Endothelial cell of umbilical vein (primary cell): ENCODE data around the gene CLCN6.

Experiments
- CTCF ChIP-seq, 2 donors: IDR thresholded peaks; 1 replicate in 1 of 2; 2 replicates in 1 of 2; pipeline ENCODE4 v1.5.1; 2011; ENCODE audit warnings: low read length in 2 of 2, mild to moderate bottlenecking in 2 of 2, moderate library complexity in 2 of 2, control low read depth in 1 of 2, inconsistent platforms in 1 of 2, low read depth in 1 of 2; ENCODE audit not compliant: insufficient read depth in 1 of 2; ENCODE audit errors: extremely low read depth in 1 of 2
- EZH2 ChIP-seq: IDR thresholded peaks from 2 replicates; pipeline ENCODE4 v1.6.1; 2012; ENCODE audit warnings: borderline replicate concordance, low read depth, mild to moderate bottlenecking, moderate library complexity, low read length, inconsistent platforms; ENCODE audit not compliant: severe bottlenecking
- FOS ChIP-seq: IDR thresholded peaks from 2 replicates; pipeline ENCODE4 v1.6.1; 2011; ENCODE audit warnings: mild to moderate bottlenecking, low read length, moderate library complexity, borderline replicate concordance; ENCODE audit not compliant: insufficient read depth
- MYC ChIP-seq: IDR thresholded peaks from one replicate; pipeline ENCODE4 v1.6.1; 2011; ENCODE audit warnings: mild to moderate bottlenecking, low read depth, low read length
- POLR2A ChIP-seq: IDR thresholded peaks from 2 replicates; pipeline ENCODE4 v1.6.1; 2012; ENCODE audit warnings: low read depth, mild to moderate bottlenecking, control low read depth, low read length

GRCh38 chr1:11868331-11868980, 62.5 kb downstream of the CLCN6 start:
- TF ChIP-seq POLR2A = no peak
- TF ChIP-seq CTCF (IDR thresholded peaks at IDR 0.05; ENCODE audit: extremely low read depth in 1 of 2, insufficient read depth in 1 of 2, low read depth in 1 of 2, low read length in 2 of 2) = no peak
- TF ChIP-seq MYC = no peak
- TF ChIP-seq EZH2 = no peak
- TF ChIP-seq FOS = no peak
